Measurements from ENCODE around the gene EPHB2. TPM values are rescaled to one million over a fixed set of nuclear protein-coding genes. Genes with fewer than 3 reads are reported as not detected.
A peak's percentile ranks its signal among the peaks of the same experiment; 100 is the strongest.

EPHB2 gene
- total RNA-seq, 1 donor from 2014 or later = 40.3 TPM

DNA sequence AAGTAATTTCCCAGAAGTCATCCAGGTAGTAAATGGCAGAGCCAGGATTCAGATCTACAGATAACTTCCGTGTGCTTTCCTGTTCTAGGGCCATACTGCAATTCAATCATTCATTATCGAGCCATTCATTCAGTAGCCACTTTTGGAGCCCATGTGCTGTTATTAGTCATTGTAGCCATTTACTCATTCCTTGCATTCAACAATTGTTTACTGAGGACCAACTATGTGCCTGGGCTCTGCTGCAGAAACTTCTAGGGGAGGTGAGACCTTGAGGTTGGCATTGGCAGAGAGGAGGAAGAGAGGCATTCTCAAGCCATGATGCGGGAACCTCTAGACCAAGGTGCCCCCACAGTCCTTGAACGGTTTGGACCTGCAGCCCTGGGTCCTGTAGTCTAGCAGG is 27.9 kb downstream of the EPHB2 start:
- TF ChIP-seq, protein P1, sequence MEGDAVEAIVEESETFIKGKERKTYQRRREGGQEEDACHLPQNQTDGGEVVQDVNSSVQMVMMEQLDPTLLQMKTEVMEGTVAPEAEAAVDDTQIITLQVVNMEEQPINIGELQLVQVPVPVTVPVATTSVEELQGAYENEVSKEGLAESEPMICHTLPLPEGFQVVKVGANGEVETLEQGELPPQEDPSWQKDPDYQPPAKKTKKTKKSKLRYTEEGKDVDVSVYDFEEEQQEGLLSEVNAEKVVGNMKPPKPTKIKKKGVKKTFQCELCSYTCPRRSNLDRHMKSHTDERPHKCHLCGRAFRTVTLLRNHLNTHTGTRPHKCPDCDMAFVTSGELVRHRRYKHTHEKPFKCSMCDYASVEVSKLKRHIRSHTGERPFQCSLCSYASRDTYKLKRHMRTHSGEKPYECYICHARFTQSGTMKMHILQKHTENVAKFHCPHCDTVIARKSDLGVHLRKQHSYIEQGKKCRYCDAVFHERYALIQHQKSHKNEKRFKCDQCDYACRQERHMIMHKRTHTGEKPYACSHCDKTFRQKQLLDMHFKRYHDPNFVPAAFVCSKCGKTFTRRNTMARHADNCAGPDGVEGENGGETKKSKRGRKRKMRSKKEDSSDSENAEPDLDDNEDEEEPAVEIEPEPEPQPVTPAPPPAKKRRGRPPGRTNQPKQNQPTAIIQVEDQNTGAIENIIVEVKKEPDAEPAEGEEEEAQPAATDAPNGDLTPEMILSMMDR (conservative IDR thresholded peaks at IDR 0.05) = no peak
- no peak for DNase-seq (ENCODE audit: extremely low spot score, unreplicated experiment)
- Mint-ChIP-seq H3K4me1 (ENCODE audit: unreplicated experiment) (peaks cover 22% of the 10 kb centered on the region), H3K27ac (no peak overlapping the region), H3K36me3 (no peaks in the 10 kb centered on the region), H3K27me3 (no peaks in the 10 kb centered on the region), H3K9me3 (no peaks in the 10 kb centered on the region), H3K4me3 (no peak overlapping the region)

DNA sequence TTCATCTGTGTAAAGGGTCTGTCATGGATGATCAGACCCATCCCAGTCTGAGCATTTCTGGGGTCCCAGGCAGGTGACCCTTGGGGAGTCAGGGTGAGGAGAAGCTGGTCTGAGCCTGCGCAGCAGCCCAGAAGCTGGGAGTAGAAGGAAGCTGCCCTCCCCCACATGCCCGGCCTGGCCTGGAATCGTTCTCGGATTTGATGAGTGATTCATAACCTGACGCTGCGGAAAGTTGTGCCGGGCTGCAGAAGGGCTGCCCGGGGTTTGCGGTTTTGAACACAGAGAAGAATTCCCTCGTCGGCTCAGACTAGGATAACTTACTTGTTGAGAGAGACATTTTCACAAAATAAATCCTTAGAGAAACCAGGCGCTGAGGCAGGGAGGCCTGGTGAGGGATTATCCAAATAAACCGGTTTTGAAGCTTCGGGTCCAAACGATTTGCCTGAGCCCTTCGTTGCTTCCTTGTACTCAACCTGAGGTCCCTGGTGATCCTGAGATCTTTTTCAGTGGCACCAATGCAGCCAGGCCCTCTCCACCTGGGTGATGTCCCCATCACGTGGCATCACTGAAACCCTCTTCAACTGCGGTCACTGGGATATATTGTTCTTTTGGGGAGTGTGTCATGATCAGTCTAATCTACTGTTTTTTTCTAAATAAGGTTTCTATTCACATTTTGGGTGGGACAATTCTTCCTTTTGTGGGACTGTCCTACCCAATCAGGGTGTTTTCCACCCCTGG is 29.2 kb downstream of the EPHB2 start:
- no peak for DNase-seq (ENCODE audit: extremely low spot score, unreplicated experiment)
- peak overlapping the region; percentile 5 for H3K27ac Mint-ChIP-seq
- H3K4me1 Mint-ChIP-seq (ENCODE audit: unreplicated experiment) = peaks cover 22% of the 10 kb centered on the region
- TF ChIP-seq, protein P1 (conservative IDR thresholded peaks at IDR 0.05) = no peak
- H3K9me3 Mint-ChIP-seq = no peaks in the 10 kb centered on the region
- H3K27me3 Mint-ChIP-seq = no peaks in the 10 kb centered on the region
- no peaks in the 10 kb centered on the region for H3K36me3 Mint-ChIP-seq
- H3K4me3 Mint-ChIP-seq = no peak overlapping the region

- TF ChIP-seq, protein P1 (conservative IDR thresholded peaks at IDR 0.05) = no peak
- H3K36me3 Mint-ChIP-seq = no peaks in the 10 kb centered on the region
- H3K27me3 Mint-ChIP-seq = no peaks in the 10 kb centered on the region
- peaks cover 27% of the 10 kb centered on the region for H3K4me1 Mint-ChIP-seq (ENCODE audit: unreplicated experiment)
- no peaks in the 10 kb centered on the region for H3K9me3 Mint-ChIP-seq
- H3K27ac Mint-ChIP-seq = no peak overlapping the region
- H3K4me3 Mint-ChIP-seq = peak overlapping the region; percentile 7
- DNase-seq (ENCODE audit: extremely low spot score, unreplicated experiment) = no peak
Measured at GRCh38 chr1:22741118-22741517, 30.5 kb downstream of the EPHB2 start.

- no peak overlapping the region for H3K4me3 Mint-ChIP-seq
- H3K36me3 Mint-ChIP-seq = no peaks in the 10 kb centered on the region
- TF ChIP-seq, protein P1 (conservative IDR thresholded peaks at IDR 0.05) = no peak
- peak overlapping the region; percentile 11 for H3K27ac Mint-ChIP-seq
- no peak for DNase-seq (ENCODE audit: extremely low spot score, unreplicated experiment)
- peaks cover 28% of the 10 kb centered on the region for H3K4me1 Mint-ChIP-seq (ENCODE audit: unreplicated experiment)
- H3K27me3 Mint-ChIP-seq = no peaks in the 10 kb centered on the region
- no peaks in the 10 kb centered on the region for H3K9me3 Mint-ChIP-seq
Measured at GRCh38 chr1:22745669-22746585, 35.3 kb downstream of the EPHB2 start.

DNA sequence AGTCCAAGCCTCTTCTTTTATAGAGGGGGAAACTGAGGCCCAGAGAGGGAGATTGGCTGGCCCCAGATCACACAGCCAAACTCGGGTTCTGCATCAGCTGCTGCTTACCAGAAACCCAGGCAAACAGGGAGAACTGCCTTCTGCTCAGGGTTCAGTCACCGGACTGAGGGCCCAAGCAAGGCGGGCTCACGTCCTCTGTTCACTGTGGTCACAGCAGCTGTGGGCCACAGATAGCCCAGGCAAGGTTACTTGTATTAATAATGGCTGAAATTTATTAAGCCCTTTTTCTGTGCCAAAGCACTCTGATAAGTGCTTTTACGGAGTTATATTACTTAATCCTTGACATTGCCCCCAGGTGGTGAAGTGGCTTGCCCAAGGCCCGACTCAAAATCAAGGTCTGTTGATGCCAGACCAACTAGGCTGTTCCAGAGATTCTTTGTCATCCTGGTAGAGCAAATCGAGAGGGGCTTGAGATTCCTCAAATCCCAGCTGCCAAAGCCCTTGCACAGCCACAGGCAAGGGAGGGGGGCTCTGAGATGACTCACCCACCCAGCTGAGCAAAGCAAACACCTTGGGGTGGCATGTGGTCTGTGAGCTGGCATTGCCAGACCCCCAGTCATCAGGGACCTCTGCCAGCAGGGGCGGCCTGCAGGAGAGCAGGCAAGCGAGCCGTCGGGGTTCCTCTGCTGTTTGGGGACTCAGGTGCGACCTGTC is 36.5 kb downstream of the EPHB2 start:
- TF ChIP-seq, protein P1 (conservative IDR thresholded peaks at IDR 0.05) = no peak
- no peaks in the 10 kb centered on the region for H3K9me3 Mint-ChIP-seq
- H3K27me3 Mint-ChIP-seq = no peaks in the 10 kb centered on the region
- no peak overlapping the region for H3K27ac Mint-ChIP-seq
- H3K4me1 Mint-ChIP-seq (ENCODE audit: unreplicated experiment) = peaks cover 20% of the 10 kb centered on the region
- H3K36me3 Mint-ChIP-seq = no peaks in the 10 kb centered on the region
- no peak for DNase-seq (ENCODE audit: extremely low spot score, unreplicated experiment)
- H3K4me3 Mint-ChIP-seq = no peak overlapping the region

All from type B pancreatic cell (in vitro differentiated cells).